ENCODE measurements around the gene CCDC57. TPM values are rescaled to one million over a fixed set of nuclear protein-coding genes. Genes with fewer than 3 reads are reported as not detected.

Gene CCDC57
- polyA plus RNA-seq, 1 donor from 2014 or later: 70.9 TPM

- Histone ChIP-seq H3K4me3 (ENCODE audit: low read length) (no peak overlapping the region), H3K27ac (ENCODE audit: low read length) (no peak overlapping the region), H3K79me2 (replicated peaks; ENCODE audit: insufficient read depth, low read length) (no peaks in the 10 kb centered on the region), H3K4me2 (ENCODE audit: low read length) (no peak overlapping the region), H2AFZ (ENCODE audit: low read depth, low read length) (no peak overlapping the region), H3K9me2 (ENCODE audit: insufficient read depth, low read length) (no peaks in the 10 kb centered on the region), H3F3A (ENCODE audit: insufficient read depth, low read length, poor library complexity, severe bottlenecking) (no peaks in the 10 kb centered on the region), H3K9me3 (ENCODE audit: low read length) (no peaks in the 10 kb centered on the region), H3K9ac (ENCODE audit: low read length) (no peak overlapping the region), H3K27me3 (ENCODE audit: insufficient read depth, low read depth, low read length) (peaks cover 26% of the 10 kb centered on the region), H3K36me3 (ENCODE audit: insufficient read depth, low read length) (no peaks in the 10 kb centered on the region), H4K20me1 (ENCODE audit: insufficient read depth) (no peaks in the 10 kb centered on the region)
- TF ChIP-seq TAF1 (IDR thresholded peaks at IDR 0.05; ENCODE audit: low read depth) (no peak), POLR2AphosphoS5 (IDR thresholded peaks at IDR 0.05) (no peak), CTCF (IDR thresholded peaks at IDR 0.05; ENCODE audit: poor library complexity, severe bottlenecking) (no peak), RAD21 (conservative IDR thresholded peaks at IDR 0.05) (no peak), EP300 (conservative IDR thresholded peaks at IDR 0.05; ENCODE audit: poor library complexity, severe bottlenecking) (no peak), MXI1 (conservative IDR thresholded peaks at IDR 0.05; ENCODE audit: poor library complexity, severe bottlenecking) (no peak), SMC3 (conservative IDR thresholded peaks at IDR 0.05; ENCODE audit: poor library complexity) (no peak), EZH2 (IDR thresholded peaks at IDR 0.05; ENCODE audit: borderline replicate concordance, insufficient read depth, low read length, poor library complexity, severe bottlenecking) (no peak)
- TF ChIP-seq, protein P1, sequence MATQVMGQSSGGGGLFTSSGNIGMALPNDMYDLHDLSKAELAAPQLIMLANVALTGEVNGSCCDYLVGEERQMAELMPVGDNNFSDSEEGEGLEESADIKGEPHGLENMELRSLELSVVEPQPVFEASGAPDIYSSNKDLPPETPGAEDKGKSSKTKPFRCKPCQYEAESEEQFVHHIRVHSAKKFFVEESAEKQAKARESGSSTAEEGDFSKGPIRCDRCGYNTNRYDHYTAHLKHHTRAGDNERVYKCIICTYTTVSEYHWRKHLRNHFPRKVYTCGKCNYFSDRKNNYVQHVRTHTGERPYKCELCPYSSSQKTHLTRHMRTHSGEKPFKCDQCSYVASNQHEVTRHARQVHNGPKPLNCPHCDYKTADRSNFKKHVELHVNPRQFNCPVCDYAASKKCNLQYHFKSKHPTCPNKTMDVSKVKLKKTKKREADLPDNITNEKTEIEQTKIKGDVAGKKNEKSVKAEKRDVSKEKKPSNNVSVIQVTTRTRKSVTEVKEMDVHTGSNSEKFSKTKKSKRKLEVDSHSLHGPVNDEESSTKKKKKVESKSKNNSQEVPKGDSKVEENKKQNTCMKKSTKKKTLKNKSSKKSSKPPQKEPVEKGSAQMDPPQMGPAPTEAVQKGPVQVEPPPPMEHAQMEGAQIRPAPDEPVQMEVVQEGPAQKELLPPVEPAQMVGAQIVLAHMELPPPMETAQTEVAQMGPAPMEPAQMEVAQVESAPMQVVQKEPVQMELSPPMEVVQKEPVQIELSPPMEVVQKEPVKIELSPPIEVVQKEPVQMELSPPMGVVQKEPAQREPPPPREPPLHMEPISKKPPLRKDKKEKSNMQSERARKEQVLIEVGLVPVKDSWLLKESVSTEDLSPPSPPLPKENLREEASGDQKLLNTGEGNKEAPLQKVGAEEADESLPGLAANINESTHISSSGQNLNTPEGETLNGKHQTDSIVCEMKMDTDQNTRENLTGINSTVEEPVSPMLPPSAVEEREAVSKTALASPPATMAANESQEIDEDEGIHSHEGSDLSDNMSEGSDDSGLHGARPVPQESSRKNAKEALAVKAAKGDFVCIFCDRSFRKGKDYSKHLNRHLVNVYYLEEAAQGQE (IDR thresholded peaks at IDR 0.05; ENCODE audit: borderline replicate concordance): no peak
Observed at GRCh38 chr17:82234211-82235055, 21.8 kb upstream of the CCDC57 start.

DNA sequence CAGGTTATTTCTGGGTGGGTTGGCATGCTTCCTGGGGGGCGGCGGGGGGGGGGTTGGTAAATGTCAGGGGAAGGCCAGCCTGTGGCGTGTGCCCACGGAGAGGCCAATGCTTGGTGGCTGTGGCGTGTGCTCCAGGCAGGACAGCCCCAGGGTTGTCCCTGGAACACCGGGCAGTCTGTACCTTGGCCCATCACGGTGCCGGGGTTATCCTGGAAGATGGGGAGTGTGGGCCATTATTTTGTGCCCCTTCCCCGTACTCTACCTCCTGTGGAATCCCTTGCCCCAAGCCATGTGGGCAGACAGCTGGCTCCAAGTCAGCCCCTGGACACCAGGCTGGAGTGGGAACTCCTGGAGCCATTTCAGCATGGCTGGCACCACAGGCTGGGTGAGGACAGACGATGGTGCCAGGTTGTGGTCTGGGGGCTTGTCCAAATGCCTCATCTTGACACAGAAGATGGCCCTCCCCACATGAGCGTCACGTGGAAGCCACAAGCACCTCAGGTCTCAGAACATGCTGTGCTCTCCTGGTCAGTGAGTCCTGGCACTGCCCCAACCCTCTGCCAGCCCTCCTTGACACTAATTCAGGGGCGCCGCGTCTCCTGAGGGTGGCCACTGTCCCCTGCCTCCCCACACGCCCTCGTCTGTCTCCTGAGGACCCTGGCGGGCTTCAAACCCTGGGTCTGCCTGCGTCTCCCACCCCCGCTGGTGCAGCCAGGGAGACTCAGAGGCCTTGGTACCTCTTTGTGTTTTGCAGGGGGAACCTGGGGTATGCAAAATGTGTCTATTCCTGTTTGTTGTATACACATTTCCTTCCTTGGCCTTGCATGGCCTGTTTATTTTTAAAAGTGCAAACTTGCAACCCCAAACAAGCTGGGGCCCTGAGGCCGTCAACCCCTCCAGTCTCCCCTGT lies 20.5 kb upstream of the CCDC57 start:
- no peaks in the 10 kb centered on the region for H3F3A ChIP-seq (ENCODE audit: insufficient read depth, low read length, poor library complexity, severe bottlenecking)
- H3K4me2 ChIP-seq (ENCODE audit: low read length): no peak overlapping the region
- H3K27ac ChIP-seq (ENCODE audit: low read length): no peak overlapping the region
- H2AFZ ChIP-seq (ENCODE audit: low read depth, low read length): no peak overlapping the region
- no peak overlapping the region for H3K4me3 ChIP-seq (ENCODE audit: low read length)
- no peaks in the 10 kb centered on the region for H3K36me3 ChIP-seq (ENCODE audit: insufficient read depth, low read length)
- peaks cover 36% of the 10 kb centered on the region for H3K27me3 ChIP-seq (ENCODE audit: insufficient read depth, low read depth, low read length)
- no peak for TF ChIP-seq EZH2 (IDR thresholded peaks at IDR 0.05; ENCODE audit: borderline replicate concordance, insufficient read depth, low read length, poor library complexity, severe bottlenecking)
- no peak for TF ChIP-seq RAD21 (conservative IDR thresholded peaks at IDR 0.05)
- TF ChIP-seq TAF1 (IDR thresholded peaks at IDR 0.05; ENCODE audit: low read depth): no peak
- TF ChIP-seq MXI1 (conservative IDR thresholded peaks at IDR 0.05; ENCODE audit: poor library complexity, severe bottlenecking): no peak
- TF ChIP-seq, protein P1 (IDR thresholded peaks at IDR 0.05; ENCODE audit: borderline replicate concordance): no peak
- TF ChIP-seq EP300 (conservative IDR thresholded peaks at IDR 0.05; ENCODE audit: poor library complexity, severe bottlenecking): no peak
- TF ChIP-seq CTCF (IDR thresholded peaks at IDR 0.05; ENCODE audit: poor library complexity, severe bottlenecking): no peak
- TF ChIP-seq SMC3 (conservative IDR thresholded peaks at IDR 0.05; ENCODE audit: poor library complexity): no peak
- no peaks in the 10 kb centered on the region for H3K9me3 ChIP-seq (ENCODE audit: low read length)
- no peaks in the 10 kb centered on the region for H3K79me2 ChIP-seq (replicated peaks; ENCODE audit: insufficient read depth, low read length)
- H3K9me2 ChIP-seq (ENCODE audit: insufficient read depth, low read length): no peaks in the 10 kb centered on the region
- no peak overlapping the region for H3K9ac ChIP-seq (ENCODE audit: low read length)
- no peaks in the 10 kb centered on the region for H4K20me1 ChIP-seq (ENCODE audit: insufficient read depth)

All from neural cell (in vitro differentiated cells).